Transverse colon (tissue), 4 donors: Measurements from ENCODE around the gene PLPP3. TPM values are rescaled to one million over a fixed set of nuclear protein-coding genes. Genes with fewer than 3 reads are reported as not detected.

ENCODE experiments used
- DNase-seq: peaks from one replicate; pipeline ENCODE4 v3.0.0-alpha.2; 2019
- H3K27ac ChIP-seq, 4 donors: fragments of 200-600 bp; sonication (generic); 2 replicates each; pipeline ENCODE4 v1.5.1; 2016 to 2018; ENCODE audit warnings: inconsistent platforms in 4 of 4
- H3K27me3 ChIP-seq: fragments of 200-600 bp; sonication (generic); 2 replicates; pipeline ENCODE4 v1.5.1; 2017; ENCODE audit warnings: inconsistent platforms
- H3K36me3 ChIP-seq, 4 donors: fragments of 200-600 bp; sonication (generic); 2 replicates each; pipeline ENCODE4 v1.5.1; 2017 to 2019; ENCODE audit warnings: inconsistent platforms in 4 of 4
- H3K4me1 ChIP-seq, 4 donors: fragments of 200-600 bp; sonication (generic); 2 replicates each; pipeline ENCODE4 v1.5.1; 2017 to 2020; ENCODE audit warnings: inconsistent platforms in 4 of 4
- H3K4me3 ChIP-seq, 4 donors: fragments of 200-600 bp; sonication (generic); 1 replicate in 1 of 4; 2 replicates in 3 of 4; pipeline versions ENCODE4 v1.5.1 to v1.6.1; 2017 to 2019; ENCODE audit warnings: inconsistent platforms in 4 of 4
- H3K9me3 ChIP-seq, 2 donors: fragments of 200-600 bp; sonication (generic); 2 replicates each; pipeline ENCODE4 v1.5.1; 2017 to 2019; ENCODE audit warnings: inconsistent platforms in 2 of 2
- EP300 ChIP-seq: sonication (generic); formaldehyde crosslinking; IDR thresholded peaks from one replicate; pipeline ENCODE4 v1.6.1; 2017; ENCODE audit warnings: antibody characterized with exemption, low read depth
- POLR2A ChIP-seq: fragments of 450-650 bp; IDR thresholded peaks from one replicate; pipeline ENCODE4 v1.6.1; 2016; ENCODE audit warnings: antibody characterized with exemption, mild to moderate bottlenecking, moderate library complexity
- POLR2AphosphoS5 ChIP-seq, 3 donors: sonication (generic); formaldehyde crosslinking; IDR thresholded peaks; one replicate each; pipeline ENCODE4 v1.6.1; 2016; ENCODE audit warnings: antibody characterized with exemption in 3 of 3
- WGBS, 2 donors: methylation state at CpG; one replicate each; pipeline ENCODE4 v1.1.5; 2018; ENCODE audit warnings: low coverage in 1 of 2; 5-methylcytosine and 5-hydroxymethylcytosine counted together
- in situ Hi-C, 4 donors: fragments of 200-750 bp; cut with MboI; loops; one replicate each; pipeline versions ENCODE4 v1.15.0 to v1.15.1; 2017; ENCODE audit warnings: low sequenced_read_pairs in 3 of 4, low pct_ligation_motif_present in 1 of 4, low pct_unique_long_range_greater_than_20kb in 1 of 4
- intact Hi-C: fragments of 100-400 bp; cut with DNase I; formaldehyde crosslinking; loops from one replicate; pipeline ENCODE4 v1.15.1; 2023; ENCODE audit warnings: low total_unique reads
- total RNA-seq, 4 donors: library from RNA; depleted of rRNA; stranded (reverse); fragments of >200 nt; gene quantifications; one replicate each; pipeline ENCODE4 v1.1.0, GENCODE V29; 2016
- TF ChIP-seq, protein P1 (sequence below), 5 experiments: fragments of 200-600 bp in 3 of 5; fragments of 450-650 bp in 2 of 5; sonication (generic) in 3 of 5; IDR thresholded peaks; 1 replicate in 2 of 5; 2 replicates in 3 of 5; pipeline ENCODE4 v1.5.1; 2016 to 2017; ENCODE audit warnings: antibody characterized with exemption in 5 of 5, inconsistent platforms in 3 of 5, mild to moderate bottlenecking in 2 of 5, moderate library complexity in 1 of 5

Gene PLPP3
- total RNA-seq, 4 donors from 2014 or later, result 51.2 to 75.1 (median 63.3) TPM

DNA sequence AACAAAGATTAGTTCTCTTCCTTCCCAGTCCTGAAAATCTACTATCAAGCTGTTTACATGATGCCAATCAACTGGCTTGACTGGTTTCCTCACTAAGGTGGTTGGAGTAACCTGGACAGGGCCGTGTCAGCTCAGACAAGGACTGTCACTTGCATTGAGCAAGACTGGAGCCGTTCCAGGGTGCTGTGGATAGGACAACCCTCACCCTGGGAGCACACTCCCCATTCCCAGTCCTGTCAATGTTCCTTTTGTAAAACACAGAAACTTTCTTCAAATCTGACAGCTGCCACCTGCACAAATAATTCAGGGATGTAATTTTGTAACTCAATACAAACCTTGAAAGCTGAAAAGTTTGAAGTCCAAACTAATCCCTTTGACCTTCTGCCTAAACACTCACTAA, 31.4 kb downstream of the PLPP3 start:
- Histone ChIP-seq H3K4me3 (no peak overlapping the region), H3K27me3 (no peaks in the 10 kb centered on the region), H3K27ac (no peak overlapping the region), H3K9me3 (no peaks in the 10 kb centered on the region), H3K36me3 (no peaks in the 10 kb centered on the region), H3K4me1 (peaks cover 0 to 23% (median 5%) of the 10 kb centered on the region in 4 donors)
- WGBS, 2 donors, result 36% methylated on average over 2 of the region's 2 CpGs; no CpG with 5 or more reads in 1 of the 2 donors
- TF ChIP-seq POLR2A, result no peak
- TF ChIP-seq, protein P1, sequence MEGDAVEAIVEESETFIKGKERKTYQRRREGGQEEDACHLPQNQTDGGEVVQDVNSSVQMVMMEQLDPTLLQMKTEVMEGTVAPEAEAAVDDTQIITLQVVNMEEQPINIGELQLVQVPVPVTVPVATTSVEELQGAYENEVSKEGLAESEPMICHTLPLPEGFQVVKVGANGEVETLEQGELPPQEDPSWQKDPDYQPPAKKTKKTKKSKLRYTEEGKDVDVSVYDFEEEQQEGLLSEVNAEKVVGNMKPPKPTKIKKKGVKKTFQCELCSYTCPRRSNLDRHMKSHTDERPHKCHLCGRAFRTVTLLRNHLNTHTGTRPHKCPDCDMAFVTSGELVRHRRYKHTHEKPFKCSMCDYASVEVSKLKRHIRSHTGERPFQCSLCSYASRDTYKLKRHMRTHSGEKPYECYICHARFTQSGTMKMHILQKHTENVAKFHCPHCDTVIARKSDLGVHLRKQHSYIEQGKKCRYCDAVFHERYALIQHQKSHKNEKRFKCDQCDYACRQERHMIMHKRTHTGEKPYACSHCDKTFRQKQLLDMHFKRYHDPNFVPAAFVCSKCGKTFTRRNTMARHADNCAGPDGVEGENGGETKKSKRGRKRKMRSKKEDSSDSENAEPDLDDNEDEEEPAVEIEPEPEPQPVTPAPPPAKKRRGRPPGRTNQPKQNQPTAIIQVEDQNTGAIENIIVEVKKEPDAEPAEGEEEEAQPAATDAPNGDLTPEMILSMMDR (IDR thresholded peaks at IDR 0.05), result no peak
- intact Hi-C loops (no loop called here), in situ Hi-C loops (no loop called here)
- DNase-seq, result peak; percentile 33

DNA sequence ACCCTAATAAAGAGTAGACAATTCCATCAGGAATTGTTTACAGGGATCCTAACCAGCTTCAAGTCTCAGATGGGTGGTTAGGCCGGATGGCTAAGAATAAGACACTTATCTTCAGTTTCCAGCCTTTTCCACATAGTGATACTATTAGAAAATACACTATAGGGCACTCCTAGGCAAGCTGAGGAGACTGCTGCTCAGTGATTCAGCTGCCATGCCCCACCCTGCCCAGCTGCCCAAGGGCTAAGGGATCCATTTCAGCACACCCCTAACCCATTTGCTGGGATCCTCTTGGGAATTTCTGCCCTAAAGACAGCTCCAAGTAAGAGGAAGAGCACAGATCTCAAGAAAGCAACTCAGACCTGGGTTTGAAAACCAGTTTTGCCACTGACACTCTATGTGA, 31.9 kb downstream of the PLPP3 start:
- Histone ChIP-seq H3K27me3 (no peaks in the 10 kb centered on the region), H3K9me3 (no peaks in the 10 kb centered on the region), H3K36me3 (no peaks in the 10 kb centered on the region), H3K4me3 (no peak overlapping the region), H3K27ac (no peak overlapping the region), H3K4me1 (peaks cover 0 to 23% (median 5%) of the 10 kb centered on the region in 4 donors)
- no peak for TF ChIP-seq EP300
- TF ChIP-seq, protein P1 (IDR thresholded peaks at IDR 0.05), result no peak
- TF ChIP-seq POLR2A, result no peak
- no peak for TF ChIP-seq POLR2AphosphoS5 (IDR thresholded peaks at IDR 0.05)
- intact Hi-C loops (no loop called here), in situ Hi-C loops (no loop called here)
- whole genome bisulfite sequencing, 2 donors, result 57 to 76% methylated on average over 1 of the region's 1 CpG
- no peak for DNase-seq

DNA sequence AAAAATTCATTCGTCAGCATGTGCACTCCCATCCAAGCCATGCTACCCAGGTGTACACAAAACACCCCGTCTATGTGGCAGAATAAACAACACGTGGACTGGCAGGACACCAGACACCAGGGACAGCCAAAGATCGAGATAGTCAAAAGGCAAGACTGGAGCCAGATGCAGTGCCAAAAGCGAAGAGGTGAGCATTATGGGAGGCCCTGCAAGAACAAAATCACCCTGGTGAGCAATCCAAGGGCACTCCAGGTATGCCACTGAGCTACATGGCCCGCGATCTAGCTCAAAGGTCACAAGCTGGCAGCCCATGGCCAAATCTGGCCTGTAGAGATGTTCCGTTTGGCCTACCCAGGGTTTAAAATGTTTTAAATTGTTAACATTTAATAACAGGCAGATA, 33.7 kb downstream of the PLPP3 start:
- intact Hi-C loops (no loop called here), in situ Hi-C loops (no loop called here)
- no peak for DNase-seq
- TF ChIP-seq POLR2A (no peak), EP300 (no peak), POLR2AphosphoS5 (IDR thresholded peaks at IDR 0.05) (no peak)
- TF ChIP-seq, protein P1 (IDR thresholded peaks at IDR 0.05), result no peak
- Histone ChIP-seq H3K36me3 (no peaks in the 10 kb centered on the region), H3K27ac (no peak overlapping the region), H3K27me3 (no peaks in the 10 kb centered on the region), H3K4me1 (peaks cover 0 to 23% (median 5%) of the 10 kb centered on the region in 4 donors), H3K9me3 (no peaks in the 10 kb centered on the region), H3K4me3 (no peak overlapping the region)
- WGBS, 2 donors, result 78 to 81% methylated on average over 6 to 8 of the region's 8 CpGs

GRCh38 chr1:56543783-56544612, 35.4 kb downstream of the PLPP3 start:
- Histone ChIP-seq H3K9me3 (no peaks in the 10 kb centered on the region), H3K27ac (no peak overlapping the region), H3K4me3 (no peak overlapping the region), H3K27me3 (no peaks in the 10 kb centered on the region), H3K4me1 (peaks cover 7 to 36% (median 11%) of the 10 kb centered on the region in 4 donors), H3K36me3 (no peaks in the 10 kb centered on the region)
- DNase-seq, result no peak
- WGBS, 2 donors, result 58 to 78% methylated on average over 2 of the region's 2 CpGs
- intact Hi-C loops, result no loop called here
- in situ Hi-C loops, result no loop called here
- TF ChIP-seq POLR2AphosphoS5 (IDR thresholded peaks at IDR 0.05) (no peak), POLR2A (no peak)
